HS-27A (cell line): ENCODE measurements around the gene ANAPC4.
A peak's percentile ranks its signal among the peaks of the same experiment; 100 is the strongest.

ENCODE experiments used
- DNase-seq: peaks from one replicate; pipeline ENCODE4 v3.0.0-alpha.2; 2012; ENCODE audit warnings: low read depth, missing footprints

Gene ANAPC4

GRCh38 chr4:25437926-25438325, 60.9 kb downstream of the ANAPC4 start:
- no peak for DNase-seq

DNA sequence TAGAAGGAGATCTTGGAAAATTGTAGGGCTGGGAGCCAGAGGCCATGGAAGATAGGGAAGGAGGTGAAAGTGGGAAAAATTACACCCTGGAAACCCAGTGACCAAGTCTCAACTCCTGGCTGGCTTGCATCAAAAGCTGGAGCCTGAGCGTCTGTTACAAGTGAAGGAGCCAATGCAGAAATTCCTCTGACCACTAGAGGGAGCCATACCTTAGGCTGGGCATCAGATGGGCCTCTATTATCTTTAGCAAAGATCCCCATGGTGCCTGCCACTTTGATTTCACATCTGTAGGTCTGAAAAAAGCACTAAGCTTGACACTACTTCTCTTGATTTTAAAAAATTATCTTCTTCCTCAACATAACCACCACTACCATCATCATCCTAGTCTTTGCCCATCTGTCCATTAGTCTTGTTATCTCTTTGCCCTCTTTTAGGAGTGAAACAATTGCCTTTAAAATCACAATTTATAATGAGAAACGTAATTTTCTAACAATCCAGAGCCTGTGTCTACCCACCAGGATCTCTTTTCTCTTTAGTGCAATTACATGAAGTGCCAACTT, 62.9 kb downstream of the ANAPC4 start:
- DNase-seq = peak; percentile 22

DNA sequence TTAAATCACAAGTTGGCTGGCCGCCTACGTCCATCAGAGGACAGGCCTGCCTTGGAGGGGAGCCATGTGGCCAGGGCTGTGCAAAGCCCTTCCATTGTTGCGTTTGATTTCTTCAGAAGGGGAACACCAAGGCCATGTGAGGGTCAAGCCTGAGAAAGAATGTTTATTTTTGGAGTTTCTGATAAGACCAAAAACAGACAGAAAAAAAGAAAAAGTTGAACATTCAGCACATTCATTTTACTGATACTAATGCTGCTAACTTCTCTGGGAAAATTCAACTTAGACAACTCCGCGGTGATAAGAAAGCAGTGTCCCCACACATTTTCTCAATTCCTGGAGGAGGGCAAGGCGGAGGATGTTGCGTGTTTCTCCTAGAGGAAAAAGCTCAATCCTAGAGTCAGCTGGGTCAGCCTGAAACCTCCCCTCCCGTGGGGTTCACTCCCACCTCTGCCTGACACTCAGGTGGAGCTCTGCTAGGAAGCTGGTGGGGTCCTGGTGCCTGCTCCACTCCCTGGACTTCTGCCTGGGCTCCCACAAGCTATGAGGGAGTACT, 63.5 kb downstream of the ANAPC4 start:
- DNase-seq = no peak

GRCh38 chr4:25441519-25442117, 64.6 kb downstream of the ANAPC4 start:
- peak; percentile 11 for DNase-seq

- no peak for DNase-seq
Measured at GRCh38 chr4:25442863-25443307, 65.8 kb downstream of the ANAPC4 start.

DNA sequence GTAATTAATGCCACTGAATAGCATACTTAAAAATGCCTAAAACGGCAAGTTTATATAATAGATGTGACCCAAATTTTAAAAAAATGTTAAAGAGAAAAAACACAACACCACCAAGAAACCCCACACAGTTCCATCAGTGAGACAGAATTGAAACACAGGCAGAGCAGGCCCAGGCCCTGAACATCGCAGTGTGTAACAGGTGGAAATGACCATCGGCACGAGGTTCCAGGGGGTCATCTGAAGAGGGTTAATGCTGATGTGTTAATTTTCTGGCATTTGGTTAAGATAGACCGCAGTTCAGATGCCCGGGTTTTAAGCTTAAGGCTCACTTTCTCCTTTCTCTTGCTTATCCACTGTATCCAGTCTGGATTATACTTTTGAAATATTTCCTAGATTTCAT, 66.8 kb downstream of the ANAPC4 start:
- no peak for DNase-seq

- no peak for DNase-seq
Measured at GRCh38 chr4:25446611-25447010, 69.5 kb downstream of the ANAPC4 start.

DNA sequence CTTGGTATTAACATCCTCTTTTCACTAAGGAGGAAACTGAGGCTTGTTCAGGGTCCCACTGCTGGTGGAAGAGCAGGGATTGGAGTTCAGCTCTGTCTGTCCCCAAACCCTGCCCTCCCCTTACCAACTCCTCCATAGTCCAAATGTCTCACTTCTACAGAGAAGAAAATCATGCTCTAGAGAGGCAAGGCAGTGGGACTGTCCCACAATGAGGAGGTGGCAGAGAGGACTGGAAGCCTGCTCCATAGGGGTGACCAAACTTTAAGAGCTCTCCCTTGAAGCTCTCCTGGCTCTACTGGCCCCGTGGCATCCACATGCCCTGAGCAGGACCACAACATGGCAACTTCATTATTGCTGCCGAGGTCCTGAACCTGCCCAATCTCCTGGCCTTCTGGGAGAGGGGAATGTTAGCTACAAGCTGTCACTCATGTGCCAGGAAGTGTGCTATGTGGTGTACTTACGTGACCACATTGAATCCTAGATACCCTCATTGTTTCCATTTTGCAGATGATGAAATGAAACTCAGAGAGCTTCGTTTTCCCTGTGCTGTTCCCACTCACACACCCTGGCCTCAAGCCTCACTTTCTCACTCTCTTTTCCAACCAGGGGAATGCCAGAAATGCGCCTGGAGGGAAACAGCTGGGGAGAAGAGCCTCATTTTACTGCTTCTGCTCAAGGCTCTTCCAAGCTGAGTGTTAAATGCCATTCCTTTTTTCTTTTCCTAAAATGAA, 71.5 kb downstream of the ANAPC4 start:
- DNase-seq = no peak

DNA sequence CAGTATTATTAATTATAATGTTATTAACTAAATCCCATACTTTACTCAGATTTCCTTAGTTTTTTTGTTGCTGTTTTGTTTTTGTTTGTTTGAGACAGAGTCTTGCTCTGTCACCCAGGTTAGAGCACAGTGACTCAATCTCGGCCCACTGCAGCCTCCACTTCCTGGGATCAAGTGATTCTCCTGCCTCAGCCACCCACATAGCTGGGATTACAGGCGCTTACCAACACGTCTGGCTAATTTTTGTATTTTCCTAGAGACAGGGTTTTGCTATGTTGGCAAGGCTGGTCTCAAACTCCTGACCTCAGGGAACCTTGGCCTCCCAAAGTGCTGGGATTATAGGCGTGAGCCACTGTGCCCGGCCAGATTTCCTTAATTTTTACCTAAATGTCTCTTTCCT, 72.2 kb downstream of the ANAPC4 start:
- DNase-seq = no peak

- DNase-seq = no peak
Measured at GRCh38 chr4:25449688-25450087, 72.6 kb downstream of the ANAPC4 start.

- DNase-seq = no peak
Measured at GRCh38 chr4:25450491-25450901, 73.4 kb downstream of the ANAPC4 start.

GRCh38 chr4:25451676-25452075, 74.6 kb downstream of the ANAPC4 start:
- DNase-seq = no peak

DNA sequence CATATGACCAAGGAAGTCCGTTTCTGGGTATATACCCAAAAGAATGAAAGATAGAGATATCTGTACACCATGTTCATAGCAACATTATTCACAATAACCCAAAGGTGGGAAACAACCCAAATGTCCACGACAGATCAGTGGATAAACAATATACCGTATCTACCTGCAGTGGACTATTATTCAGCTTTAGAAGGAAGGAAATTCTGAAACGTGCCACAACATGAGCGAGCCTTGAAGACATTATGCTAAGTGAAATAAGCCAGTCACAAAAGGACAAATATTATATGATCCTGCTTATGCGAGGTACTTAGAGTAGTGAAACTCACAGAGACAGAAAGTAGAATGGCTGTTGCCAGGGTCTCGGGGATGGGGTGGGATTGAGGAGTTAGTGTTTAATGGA, 75.0 kb downstream of the ANAPC4 start:
- DNase-seq = no peak

GRCh38 chr4:25454476-25454875, 77.4 kb downstream of the ANAPC4 start:
- DNase-seq = no peak

- peak; percentile 15 for DNase-seq
Measured at GRCh38 chr4:25457053-25457715, 80.1 kb downstream of the ANAPC4 start.

DNA sequence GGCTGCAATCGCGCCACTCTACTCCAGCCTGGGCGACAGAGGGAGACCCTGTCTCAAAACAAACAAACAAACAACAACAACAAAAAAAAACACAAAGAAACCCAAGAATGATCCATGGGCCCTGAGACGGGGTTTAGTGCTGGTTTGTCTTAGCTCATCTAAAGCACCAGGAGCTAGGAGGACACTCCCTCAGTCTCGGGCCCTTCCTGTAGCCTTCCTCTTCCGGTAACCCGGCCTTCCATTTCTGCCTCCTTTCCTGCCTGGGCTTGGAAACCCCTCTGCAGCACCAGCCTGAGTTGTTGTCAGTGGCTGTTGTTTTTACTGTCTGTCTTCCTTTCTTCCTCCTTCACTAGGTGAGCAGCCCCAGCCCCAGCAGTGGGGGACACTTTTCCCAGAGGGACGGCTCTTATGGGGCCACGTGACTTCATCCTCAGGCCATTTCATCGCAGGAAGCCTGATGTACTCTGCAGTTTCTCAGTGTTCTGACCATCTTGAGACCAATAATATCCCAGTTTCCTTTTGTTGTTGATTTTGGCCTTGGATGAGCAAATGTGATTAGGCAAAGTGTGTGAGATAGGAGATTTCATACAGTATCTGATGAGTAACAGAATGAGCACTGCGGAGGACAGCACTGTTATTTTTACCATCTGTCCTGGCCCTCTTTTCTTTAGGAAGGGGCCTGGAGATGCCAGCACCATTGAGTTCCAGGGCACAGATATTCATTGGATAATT, 90.1 kb downstream of the ANAPC4 start:
- DNase-seq = no peak

DNA sequence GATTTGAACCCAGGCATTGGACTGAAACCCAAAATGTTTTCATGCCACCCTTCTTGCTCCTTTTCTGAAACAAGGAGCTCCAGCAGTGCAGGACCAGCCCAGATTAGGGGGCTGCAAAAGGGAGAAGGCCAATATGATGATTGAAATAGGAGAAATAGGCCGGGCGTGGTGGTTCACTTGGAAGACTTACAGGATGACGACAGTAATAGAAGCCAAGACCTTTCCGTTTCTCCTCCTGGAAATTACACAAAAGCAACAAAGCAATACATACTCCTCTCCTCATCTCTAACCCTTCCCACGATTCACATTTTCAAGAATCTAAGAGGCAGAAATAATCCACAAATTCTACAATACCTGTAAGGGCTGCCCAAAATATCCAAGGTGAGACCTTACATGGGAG, 90.8 kb downstream of the ANAPC4 start:
- no peak for DNase-seq
